GM18858 (cell line): ENCODE results near the gene HDAC9.
"Not testable (repeated sequence)": the region's sequence is repeated elsewhere in the genome, so short reads cannot be mapped to it uniquely, and the experiment has no call there.

Experiments
- ATAC-seq: cut with Tn5 transposase; IDR thresholded peaks from one replicate; pipeline ENCODE4 v1.9.1; 2021; ENCODE audit not compliant: unreplicated experiment

HDAC9 gene

GRCh38 chr7:18702071-18702829 lies 206.7 kb downstream of the HDAC9 start:
- ATAC-seq = no peak

GRCh38 chr7:18703685-18704084 lies 208.1 kb downstream of the HDAC9 start:
- no peak for ATAC-seq

- no peak for ATAC-seq
These were observed 211.1 kb downstream of the HDAC9 start for GRCh38 chr7:18706670-18707069.

- no peak for ATAC-seq
These were observed 212.7 kb downstream of the HDAC9 start for GRCh38 chr7:18708204-18708603.

GRCh38 chr7:18715988-18716387 lies 220.4 kb downstream of the HDAC9 start:
- ATAC-seq = no peak

GRCh38 chr7:18721429-18721828 lies 225.9 kb downstream of the HDAC9 start:
- ATAC-seq = no peak

- ATAC-seq = no peak
These were observed 228.8 kb downstream of the HDAC9 start for GRCh38 chr7:18724318-18724717.

- no peak for ATAC-seq
These were observed 231.7 kb downstream of the HDAC9 start for GRCh38 chr7:18727115-18727870.

- not testable (repeated sequence) for ATAC-seq
These were observed 240.5 kb downstream of the HDAC9 start for GRCh38 chr7:18736012-18736411.

- ATAC-seq = no peak
These were observed 245.0 kb downstream of the HDAC9 start for GRCh38 chr7:18740579-18740988.

GRCh38 chr7:18753972-18754610 lies 258.5 kb downstream of the HDAC9 start:
- no peak for ATAC-seq

- no peak for ATAC-seq
These were observed 259.2 kb downstream of the HDAC9 start for GRCh38 chr7:18754766-18755165.

GRCh38 chr7:18755793-18756192 lies 260.2 kb downstream of the HDAC9 start:
- ATAC-seq = no peak

GRCh38 chr7:18756378-18757050 lies 261.0 kb downstream of the HDAC9 start:
- no peak for ATAC-seq

GRCh38 chr7:18760046-18760445 lies 264.5 kb downstream of the HDAC9 start:
- no peak for ATAC-seq

- ATAC-seq = no peak
These were observed 265.3 kb downstream of the HDAC9 start for GRCh38 chr7:18760631-18761445.

GRCh38 chr7:18762189-18762588 lies 266.6 kb downstream of the HDAC9 start:
- no peak for ATAC-seq

- no peak for ATAC-seq
These were observed 272.7 kb downstream of the HDAC9 start for GRCh38 chr7:18768256-18768655.

- ATAC-seq = no peak
These were observed 274.7 kb downstream of the HDAC9 start for GRCh38 chr7:18770154-18770811.

GRCh38 chr7:18770822-18771221 lies 275.3 kb downstream of the HDAC9 start:
- ATAC-seq = no peak
